ENCODE data around the gene PSTPIP1. TPM values are rescaled to one million over a fixed set of nuclear protein-coding genes. Genes with fewer than 3 reads are reported as not detected.

PSTPIP1 gene
- not detected in 2 replicates for total RNA-seq

DNA sequence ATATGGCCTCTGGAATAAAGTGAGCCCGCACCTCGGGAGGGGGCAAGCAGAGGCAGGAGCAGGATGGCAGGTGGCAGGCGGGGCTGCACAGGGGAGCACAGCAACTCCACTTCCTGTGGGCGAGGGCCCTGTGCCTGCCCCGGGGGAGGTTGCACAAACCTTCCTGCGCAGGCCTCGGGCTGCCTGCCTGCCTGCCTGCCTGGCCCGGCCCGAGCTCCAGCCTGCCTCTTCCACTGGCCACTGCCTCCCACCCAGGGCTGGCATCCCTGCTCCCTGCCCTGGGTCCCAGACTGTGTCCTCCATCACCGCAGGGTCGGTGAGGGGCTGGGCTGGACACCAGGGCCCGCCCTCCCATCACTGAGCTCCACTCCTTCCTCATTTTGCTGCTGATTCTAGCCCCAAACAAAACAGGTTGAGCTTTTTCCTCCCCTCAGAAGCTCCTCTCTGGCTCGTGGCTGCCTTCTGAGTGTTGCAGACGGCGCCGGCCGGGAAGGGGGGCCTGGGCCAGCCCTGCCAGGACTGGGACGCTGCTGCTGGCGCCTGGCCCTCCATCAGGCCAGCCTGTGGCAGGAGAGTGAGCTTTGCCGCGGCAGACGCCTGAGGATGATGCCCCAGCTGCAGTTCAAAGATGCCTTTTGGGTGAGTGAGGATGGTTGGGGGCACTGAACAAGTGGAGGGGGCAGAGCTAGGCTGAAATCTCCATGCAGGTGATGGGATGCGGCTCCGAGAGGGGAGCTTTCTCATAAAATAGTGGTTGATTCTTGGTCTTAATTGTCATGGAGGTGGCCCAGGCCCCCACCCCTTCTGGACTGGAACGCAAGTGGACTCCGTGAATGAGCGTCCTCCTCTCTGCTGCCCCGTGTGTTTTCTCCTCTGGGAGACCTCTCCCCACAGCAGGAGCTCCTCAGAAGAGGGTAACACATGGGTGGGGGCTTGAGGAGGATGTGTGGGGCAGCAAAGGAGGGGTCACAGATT, at the start of gene PSTPIP1:
PSTPIP1 (plus strand) TSS at position 156 of the 975 bp plus-strand sequence; CDS start at position 604, 448 bp downstream.

DNA sequence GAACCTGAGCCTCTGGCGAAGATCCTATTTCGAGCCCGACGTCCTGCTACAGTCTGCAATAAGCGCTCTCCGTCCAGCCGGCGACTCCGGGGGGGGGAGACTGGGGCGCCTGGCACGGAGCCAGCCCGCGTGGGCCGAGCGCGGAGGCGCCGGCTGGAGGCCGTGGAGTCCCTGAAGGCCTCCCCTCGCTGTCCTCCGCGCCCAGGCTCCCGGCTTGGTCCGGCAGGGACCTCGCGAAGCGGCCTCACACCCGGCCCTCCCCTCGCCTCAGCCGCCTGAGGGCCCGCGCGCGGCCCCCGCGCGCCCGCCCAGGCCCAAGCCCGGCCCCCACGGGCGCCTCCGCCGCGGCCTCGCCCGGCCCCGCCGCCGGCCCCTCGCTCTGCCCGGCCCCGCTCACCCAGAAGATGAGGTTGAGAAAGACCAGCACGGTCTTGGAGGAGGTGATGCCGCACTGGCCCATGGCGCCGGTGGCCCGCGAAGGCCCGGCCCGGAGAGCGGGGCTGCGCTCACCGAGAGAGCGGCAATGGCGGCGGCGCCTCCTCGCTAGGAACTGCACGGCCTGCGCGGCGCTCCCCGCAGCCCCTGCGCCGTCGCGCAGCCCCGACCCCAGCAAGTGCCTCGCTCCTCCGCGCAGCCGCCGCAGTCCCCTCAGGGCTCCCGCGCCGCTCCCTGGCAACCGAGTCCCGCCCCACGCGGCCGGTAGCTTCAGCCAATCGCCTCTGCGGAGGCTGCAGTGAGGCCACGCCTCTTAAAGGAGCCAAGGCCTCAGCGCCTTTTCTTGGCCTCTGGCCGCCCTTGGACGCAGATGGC, 75.8 kb downstream of the PSTPIP1 start, which contains the start of gene TSPAN3:
TSPAN3 (minus strand) TSS at position 615 of the 810 bp plus-strand sequence; CDS start at position 460, 155 bp downstream.

Other genes starting within 250 kb of the PSTPIP1 start
- gene SCAPER, start 89.8 kb upstream of the PSTPIP1 start, total RNA-seq = 8.5 and 8.9 TPM in 2 replicates
- gene RCN2, start 63.4 kb upstream of the PSTPIP1 start, total RNA-seq = 41.9 and 45.3 TPM in 2 replicates
- 249 and 282 TPM in 2 replicates for gene TSPAN3, start 76.0 kb downstream of the PSTPIP1 start, total RNA-seq

Measured in dermis lymphatic vessel endothelial cell (primary cell).